Endothelial cell of umbilical vein (primary cell): ENCODE results near the gene RXFP1. TPM values are rescaled to one million over a fixed set of nuclear protein-coding genes. Genes with fewer than 3 reads are reported as not detected.

ENCODE experiments used
- BruUV-seq: library from RNA; stranded (reverse); fragments of 400-500 nt; replicated peaks from 2 replicates; lab custom pipeline; 2021; lab: Mats Ljungman, UMichigan
- CTCF ChIA-PET: fragments of 300-600, 350-600 bp; sonication (Branson Sonifier 250); formaldehyde crosslinking; loops from one replicate; lab custom pipeline; 2021; ENCODE audit warnings: antibody characterized with exemption, inconsistent platforms; lab: Charles Lee
- POLR2A ChIA-PET: fragments of 300-600, 350-600 bp; sonication (Branson Sonifier 250); formaldehyde crosslinking; loops from one replicate; lab custom pipeline; 2021; ENCODE audit warnings: antibody characterized with exemption, inconsistent platforms; lab: Charles Lee
- DNase-seq: peaks from one replicate; pipeline ENCODE4 v3.0.0-alpha.2; 2011; ENCODE audit warnings: low read depth, low spot score
- FAIRE-seq: peaks from 2 replicates; lab custom pipeline; 2011; peaks lifted over from hg19 to GRCh38; lab: Jason Lieb, UNC
- H2AFZ ChIP-seq: 2 replicates; pipeline ENCODE4 v1.6.0; 2012; ENCODE audit warnings: low read depth, low read length, control low read depth, inconsistent platforms
- H3K27ac ChIP-seq: 2 replicates; pipeline ENCODE4 v1.5.1; 2011; ENCODE audit warnings: low read depth, mild to moderate bottlenecking, control low read depth, low read length, moderate library complexity; ENCODE audit not compliant: insufficient read depth
- H3K27me3 ChIP-seq, 2 experiments: 2 replicates each; pipeline versions ENCODE4 v1.6.0 to v1.6.1; 2011; ENCODE audit warnings: low read length in 2 of 2, mixed read lengths in 1 of 2; ENCODE audit not compliant: control insufficient read depth in 2 of 2, insufficient read depth in 2 of 2
- H3K36me3 ChIP-seq, 2 experiments: 2 replicates in 1 of 2; 3 replicates in 1 of 2; pipeline ENCODE4 v1.5.1; 2011; ENCODE audit warnings: low read length in 2 of 2, mild to moderate bottlenecking in 1 of 2, moderate library complexity in 1 of 2; ENCODE audit not compliant: control insufficient read depth in 2 of 2, insufficient read depth in 2 of 2; ENCODE audit errors: extremely low read depth in 1 of 2
- H3K4me1 ChIP-seq: 3 replicates; pipeline ENCODE4 v1.5.1; 2011; ENCODE audit warnings: mild to moderate bottlenecking, low read length; ENCODE audit not compliant: control insufficient read depth, insufficient read depth; ENCODE audit errors: extremely low read depth
- H3K4me2 ChIP-seq: 2 replicates; pipeline ENCODE4 v1.6.1; 2011; ENCODE audit warnings: low read length, control low read depth, mixed read lengths; ENCODE audit not compliant: insufficient read depth
- H3K4me3 ChIP-seq, 3 experiments: fragments of 200-600 bp in 1 of 3; sonication (generic), shearing (Covaris generic) in 1 of 3; replicated peaks in 1 of 3; 2 replicates each; pipeline ENCODE4 v1.5.1; 2011 to 2016; ENCODE audit warnings: control low read depth in 3 of 3, low read length in 3 of 3, mild to moderate bottlenecking in 2 of 3, inconsistent platforms in 1 of 3, low read depth in 1 of 3, moderate library complexity in 1 of 3; ENCODE audit not compliant: insufficient read depth in 1 of 3
- H3K79me2 ChIP-seq: 2 replicates; pipeline ENCODE4 v1.6.0; 2012; ENCODE audit warnings: low read length, inconsistent platforms; ENCODE audit not compliant: control insufficient read depth, insufficient read depth
- H3K9ac ChIP-seq: replicated peaks from 2 replicates; pipeline ENCODE3; 2011; ENCODE audit warnings: low read length, control low read depth; ENCODE audit not compliant: insufficient read depth; ENCODE audit errors: extremely low read depth
- H3K9me1 ChIP-seq: replicated peaks from 3 replicates; pipeline ENCODE4 v1.6.0; 2011; ENCODE audit warnings: mild to moderate bottlenecking, low read length; ENCODE audit not compliant: control insufficient read depth, insufficient read depth; ENCODE audit errors: extremely low read depth
- H3K9me3 ChIP-seq: replicated peaks from 2 replicates; pipeline ENCODE4 v1.5.1; 2012; ENCODE audit warnings: low read length, inconsistent platforms; ENCODE audit not compliant: control insufficient read depth, insufficient read depth
- H4K20me1 ChIP-seq: replicated peaks from 2 replicates; pipeline ENCODE3; 2011; ENCODE audit warnings: mild to moderate bottlenecking, low read length; ENCODE audit not compliant: control insufficient read depth, insufficient read depth; ENCODE audit errors: extremely low read depth
- CTCF ChIP-seq, 2 donors: IDR thresholded peaks; 1 replicate in 1 of 2; 2 replicates in 1 of 2; pipeline ENCODE4 v1.5.1; 2011; ENCODE audit warnings: low read length in 2 of 2, mild to moderate bottlenecking in 2 of 2, moderate library complexity in 2 of 2, control low read depth in 1 of 2, inconsistent platforms in 1 of 2, low read depth in 1 of 2; ENCODE audit not compliant: insufficient read depth in 1 of 2; ENCODE audit errors: extremely low read depth in 1 of 2
- EZH2 ChIP-seq: IDR thresholded peaks from 2 replicates; pipeline ENCODE4 v1.6.1; 2012; ENCODE audit warnings: borderline replicate concordance, low read depth, mild to moderate bottlenecking, moderate library complexity, low read length, inconsistent platforms; ENCODE audit not compliant: severe bottlenecking
- FOS ChIP-seq: IDR thresholded peaks from 2 replicates; pipeline ENCODE4 v1.6.1; 2011; ENCODE audit warnings: mild to moderate bottlenecking, low read length, moderate library complexity, borderline replicate concordance; ENCODE audit not compliant: insufficient read depth
- GATA2 ChIP-seq: IDR thresholded peaks from 2 replicates; pipeline ENCODE4 v1.7.0; 2011; ENCODE audit warnings: low read depth, mild to moderate bottlenecking, moderate library complexity, mixed read lengths, low read length; ENCODE audit not compliant: insufficient read length, insufficient read depth
- JUN ChIP-seq: IDR thresholded peaks from 2 replicates; pipeline ENCODE4 v1.6.1; 2011; ENCODE audit warnings: borderline replicate concordance, low read depth; ENCODE audit not compliant: insufficient read length, insufficient read depth
- MAX ChIP-seq: IDR thresholded peaks from 2 replicates; pipeline ENCODE4 v1.6.1; 2011; ENCODE audit not compliant: insufficient read depth, insufficient read length
- MYC ChIP-seq: IDR thresholded peaks from one replicate; pipeline ENCODE4 v1.6.1; 2011; ENCODE audit warnings: mild to moderate bottlenecking, low read depth, low read length
- POLR2A ChIP-seq: IDR thresholded peaks from 2 replicates; pipeline ENCODE4 v1.6.1; 2012; ENCODE audit warnings: low read depth, mild to moderate bottlenecking, control low read depth, low read length
- POLR2AphosphoS5 ChIP-seq: IDR thresholded peaks from 2 replicates; pipeline ENCODE4 v1.6.1; 2012; ENCODE audit warnings: low read depth, mild to moderate bottlenecking, control low read depth, low read length, moderate library complexity; ENCODE audit not compliant: insufficient read depth
- dilution Hi-C: fragments of 300-500 bp; cut with MboI; formaldehyde crosslinking; loops from one replicate; pipeline ENCODE4 v1.15.0; 2019; ENCODE audit warnings: low sequenced_read_pairs; ENCODE audit not compliant: extremely low pct_ligation_motif_present
- intact Hi-C: fragments of 100-400 bp; cut with micrococcal nuclease; formaldehyde crosslinking; loops from one replicate; pipeline ENCODE4 v1.10.0; 2022
- polyA plus RNA-seq, 4 experiments: library from polyadenylated mRNA; depleted of rRNA in 3 of 4; stranded (reverse) in 3 of 4; unstranded in 1 of 4; fragments of >200 nt; gene quantifications; 2 replicates each; pipeline versions ENCODE4 v1.2.1 to v1.2.3, GENCODE V29; 2011 to 2012; ENCODE audit warnings: missing spikeins in 1 of 4
- total RNA-seq: library from RNA; stranded (reverse); gene quantifications from 2 replicates; pipeline ENCODE4 v1.2.3, GENCODE V29; 2021

Gene RXFP1
- total and polyA plus RNA-seq, 2 donors (not counting 3 experiments of a cell fraction or from before 2014, with no cell fraction given), result not detected

GRCh38 chr4:158609116-158609515 is 87.4 kb downstream of the RXFP1 start:
- Histone ChIP-seq H3K36me3 (no peaks in the 10 kb centered on the region), H3K27me3 (no peaks in the 10 kb centered on the region), H3K4me3 (no peak overlapping the region), H3K4me1 (no peaks in the 10 kb centered on the region), H4K20me1 (no peaks in the 10 kb centered on the region), H3K9me3 (no peaks in the 10 kb centered on the region), H3K4me2 (no peak overlapping the region), H3K79me2 (no peaks in the 10 kb centered on the region), H3K9ac (no peak overlapping the region), H2AFZ (no peak overlapping the region), H3K9me1 (no peaks in the 10 kb centered on the region), H3K27ac (no peak overlapping the region)
- BruUV-seq, result no TSS peak
- FAIRE-seq, result no peak
- ChIA-PET CTCF (no interaction called here), POLR2A (no interaction called here)
- TF ChIP-seq POLR2A, result no peak
- no peak for TF ChIP-seq MYC
- no peak for TF ChIP-seq GATA2
- TF ChIP-seq CTCF (IDR thresholded peaks at IDR 0.05; ENCODE audit: extremely low read depth in 1 of 2, insufficient read depth in 1 of 2, low read depth in 1 of 2, low read length in 2 of 2), result no peak
- no peak for TF ChIP-seq FOS
- no peak for TF ChIP-seq EZH2
- TF ChIP-seq JUN, result no peak
- TF ChIP-seq POLR2AphosphoS5, result no peak
- no peak for TF ChIP-seq MAX
- intact Hi-C loops, result no loop called here
- DNase-seq, result no peak
- dilution Hi-C loops, result no loop called here
